ENCODE measurements around the gene RALB.
"Not testable (repeated sequence)": the region's sequence is repeated elsewhere in the genome, so short reads cannot be mapped to it uniquely, and the experiment has no call there.

The RALB gene

DNA sequence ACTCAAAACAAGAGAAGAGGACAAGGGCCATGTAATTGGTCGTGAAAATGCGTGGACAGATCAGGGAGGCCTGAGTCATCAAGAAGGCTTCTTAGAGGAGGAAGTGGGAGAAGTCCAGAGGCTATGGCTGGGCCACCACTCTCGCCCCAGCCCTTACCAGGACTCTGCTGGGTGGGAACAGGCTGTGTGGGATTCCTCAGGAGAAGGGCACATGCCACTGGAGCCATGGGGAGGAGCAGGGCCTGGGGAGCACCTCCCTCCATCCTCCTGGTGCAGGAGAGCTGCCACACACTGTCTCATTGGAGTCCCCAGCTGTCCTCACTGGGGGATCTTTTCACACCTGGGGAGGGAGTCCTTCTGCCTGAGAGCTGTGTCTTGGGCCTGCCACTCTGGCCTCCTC lies 9.4 kb upstream of the RALB start:
- DNase-seq (ENCODE audit: low read depth): no peak

GRCh38 chr2:120243875-120244553 lies 8.6 kb upstream of the RALB start:
- DNase-seq (ENCODE audit: low read depth): no peak

DNA sequence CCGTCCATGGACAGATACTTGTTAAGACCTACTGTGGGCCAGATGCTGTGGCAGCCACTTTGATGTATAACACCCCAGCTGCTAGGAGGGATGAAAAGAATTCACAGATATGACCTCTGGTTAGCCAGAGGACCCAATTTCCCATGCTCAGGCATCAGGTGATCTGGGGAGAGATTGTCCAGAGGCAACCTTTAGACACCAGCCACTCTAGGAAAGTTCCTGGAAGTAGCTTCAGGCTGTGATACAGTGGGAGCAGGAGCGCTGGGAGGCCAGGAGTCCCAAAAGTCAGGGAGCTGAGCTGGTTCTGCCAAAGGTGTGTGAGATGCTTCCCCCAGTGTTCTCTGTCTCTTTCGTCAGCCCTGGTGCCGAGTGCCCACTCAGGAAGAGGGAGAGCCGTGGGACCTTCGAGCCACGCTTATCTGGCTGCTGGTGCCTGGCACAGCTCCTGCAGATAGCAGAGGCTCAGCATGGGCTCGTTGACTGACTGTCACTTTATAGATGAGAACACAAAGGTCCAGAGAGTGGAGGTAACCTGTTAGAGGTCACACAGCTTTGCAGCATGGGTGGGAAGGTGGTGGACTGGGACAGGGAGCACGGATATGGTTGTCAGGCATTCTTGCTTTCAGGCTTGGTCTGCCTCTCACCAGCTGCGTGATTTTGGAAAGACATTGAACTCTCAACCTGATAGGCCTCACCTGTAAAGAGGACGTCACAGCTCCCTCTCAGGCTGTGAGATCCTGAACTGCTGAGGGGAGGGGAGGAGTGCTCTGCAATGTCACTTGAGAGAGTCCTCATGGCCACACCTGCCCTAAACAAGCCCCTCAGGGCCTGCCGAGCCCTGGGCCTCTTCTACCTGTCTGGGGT lies 7.8 kb upstream of the RALB start:
- no peak for DNase-seq (ENCODE audit: low read depth)

GRCh38 chr2:120245520-120246332 lies 6.9 kb upstream of the RALB start:
- DNase-seq (ENCODE audit: low read depth): no peak

DNA sequence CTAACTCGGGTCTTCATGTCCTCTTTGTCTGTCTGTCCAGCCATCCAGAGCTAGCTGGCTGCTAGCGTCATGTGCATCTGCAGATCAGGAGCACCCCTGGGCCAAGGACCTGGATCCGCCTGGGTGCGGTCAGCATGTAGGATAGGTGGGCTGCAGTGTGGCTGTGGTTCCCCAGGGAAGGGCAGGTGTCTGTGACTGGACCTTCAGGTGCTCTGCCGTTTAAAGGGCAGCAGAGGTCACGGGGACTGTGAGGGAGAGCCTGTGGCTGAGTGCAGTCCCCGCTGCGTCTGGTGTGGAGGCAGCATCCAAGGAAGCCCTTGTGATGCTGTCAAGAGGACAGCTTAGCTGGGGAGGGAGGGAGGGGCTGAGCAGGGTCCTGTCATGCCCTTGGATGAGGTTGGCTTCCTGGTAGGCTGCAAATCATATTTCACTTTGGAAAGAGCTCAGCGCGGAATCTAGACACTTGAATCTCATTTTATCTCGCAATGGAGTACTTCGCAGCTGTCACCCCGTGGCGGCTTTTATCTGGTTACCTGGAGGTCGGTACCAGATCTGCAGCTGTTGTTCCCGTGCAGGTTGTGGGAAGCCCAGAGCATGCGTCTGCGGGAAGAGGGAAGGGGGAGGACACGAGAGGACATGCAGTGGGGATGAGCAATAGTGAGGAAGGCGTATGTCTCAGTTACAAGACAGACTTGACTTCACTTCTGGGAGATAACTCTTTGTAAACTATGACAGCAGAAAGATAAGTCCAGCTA lies 5.9 kb upstream of the RALB start:
- no peak for DNase-seq (ENCODE audit: low read depth)

GRCh38 chr2:120247851-120248250 lies 4.8 kb upstream of the RALB start:
- no peak for DNase-seq (ENCODE audit: low read depth)

DNA sequence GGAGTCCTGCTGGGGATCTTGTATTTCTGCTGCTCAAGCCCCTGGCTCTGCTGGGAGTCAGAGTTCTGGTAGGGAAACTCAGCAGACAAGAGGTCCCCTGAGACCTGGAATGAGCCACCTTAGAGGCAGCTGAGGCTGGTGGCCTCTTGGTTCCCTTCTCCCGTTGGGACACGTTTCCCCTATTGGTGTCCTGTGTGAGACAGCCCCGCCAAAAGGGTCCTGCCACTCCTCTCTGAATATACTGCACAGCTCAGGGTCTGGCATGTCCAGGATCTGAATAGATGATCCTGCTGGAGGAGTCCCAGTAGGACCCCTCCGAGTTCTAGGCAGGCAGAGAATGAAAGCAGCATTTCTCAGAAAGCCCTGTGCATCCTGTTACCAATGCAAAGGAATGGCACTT lies 2.0 kb upstream of the RALB start:
- no peak for DNase-seq (ENCODE audit: low read depth)

DNA sequence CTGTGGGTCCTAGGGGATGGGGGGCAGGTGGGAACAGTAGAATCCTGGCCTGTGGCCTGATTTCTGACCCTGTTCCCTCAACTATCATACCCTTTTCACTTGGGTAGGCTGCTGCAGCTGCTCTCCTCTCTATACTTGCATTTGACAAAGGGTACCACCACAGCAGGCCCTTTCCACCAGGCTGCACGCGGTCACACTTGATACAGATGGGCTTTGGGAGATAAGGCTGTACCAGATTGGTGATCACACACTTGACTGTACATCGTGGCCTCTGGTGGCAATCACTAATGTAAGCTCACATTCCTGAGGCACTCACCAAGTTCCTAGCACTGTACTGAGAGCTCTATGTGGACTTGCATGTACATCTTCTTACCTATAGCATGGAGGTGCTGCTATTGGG lies 1.6 kb upstream of the RALB start:
- no peak for DNase-seq (ENCODE audit: low read depth)

- no peak for DNase-seq (ENCODE audit: low read depth)
These were observed 800 bp upstream of the RALB start for GRCh38 chr2:120251880-120252224.

DNA sequence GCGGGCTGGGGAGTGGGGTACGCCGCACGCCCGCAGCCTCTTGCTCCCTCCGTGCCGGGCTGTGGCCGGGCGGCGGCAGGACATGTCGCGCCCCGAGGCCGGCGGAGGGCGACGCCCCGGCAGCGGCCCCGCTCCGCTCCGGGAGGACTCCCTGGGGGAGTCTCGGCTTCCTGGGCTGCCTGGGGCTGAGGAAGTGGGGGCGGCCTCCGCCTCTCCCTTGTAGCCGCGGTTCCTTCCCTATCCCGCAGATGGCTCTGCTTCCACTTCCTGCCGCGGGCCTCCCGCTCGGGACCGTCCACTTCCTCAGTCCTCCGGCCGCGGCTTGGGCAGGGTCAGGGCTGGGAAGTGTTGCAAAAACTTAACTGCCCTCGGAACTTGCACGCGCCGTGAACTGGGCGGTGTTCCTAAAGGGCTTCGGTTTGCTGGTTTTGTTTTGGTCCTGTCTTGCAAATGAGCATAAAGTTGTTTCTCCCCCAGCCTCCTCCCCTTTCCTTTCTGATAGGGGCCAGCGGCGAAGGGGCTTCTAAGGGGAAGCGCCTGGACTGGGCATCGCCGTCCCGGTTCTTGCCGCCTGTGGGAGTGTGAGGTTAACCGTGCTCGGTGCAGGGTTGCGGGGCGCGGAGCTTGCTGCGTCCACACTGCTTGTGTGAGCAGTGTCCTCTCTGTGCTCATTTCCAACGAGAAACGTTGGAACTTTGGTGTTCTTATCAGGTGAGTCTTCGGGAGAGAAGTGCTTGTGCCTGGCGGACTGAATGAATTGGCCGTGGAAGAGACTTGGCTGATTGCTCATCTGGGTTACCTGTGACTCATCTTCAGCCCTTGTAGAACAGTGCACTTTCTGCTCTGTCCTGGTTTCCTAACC lies 600 bp downstream of the RALB start:
- DNase-seq (ENCODE audit: low read depth): no peak

DNA sequence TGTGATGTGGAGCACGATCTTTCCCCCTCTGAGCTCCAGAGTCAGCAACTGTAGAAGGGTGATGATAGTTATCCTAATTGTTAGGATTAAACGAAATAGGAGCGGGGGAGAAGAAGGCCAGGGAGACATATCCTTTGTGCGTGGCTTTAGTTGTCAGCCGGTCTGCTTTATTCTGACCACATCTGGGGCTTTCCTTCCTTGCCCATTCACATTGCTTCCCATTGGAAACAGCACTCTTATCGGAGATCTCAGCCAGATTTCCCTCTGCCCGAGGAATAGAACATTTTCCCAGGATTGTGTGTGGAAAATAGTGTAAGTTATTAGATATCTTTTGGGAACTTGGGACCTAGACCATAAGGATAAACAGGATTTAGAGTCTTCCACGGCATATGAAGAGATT lies 1.5 kb downstream of the RALB start:
- no peak for DNase-seq (ENCODE audit: low read depth)

DNA sequence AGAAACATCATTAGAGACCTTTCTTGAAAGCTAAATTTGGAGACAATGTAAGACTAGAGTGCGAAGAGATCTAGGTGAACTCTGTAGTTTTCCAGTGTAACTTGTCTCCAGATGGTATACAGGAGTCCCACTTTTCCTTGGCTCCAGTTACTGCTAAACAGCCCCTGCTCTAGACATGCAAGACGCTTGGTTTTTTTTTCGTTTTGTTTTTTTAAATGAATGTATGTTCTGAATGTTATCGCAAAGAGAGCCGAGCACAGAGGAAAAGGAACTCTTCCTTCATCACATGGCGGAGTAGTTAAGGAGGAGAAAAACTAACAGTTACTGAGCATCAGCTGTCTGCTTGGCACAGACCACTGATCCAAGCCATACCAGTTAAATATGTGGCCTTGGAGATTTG lies 2.4 kb downstream of the RALB start:
- DNase-seq (ENCODE audit: low read depth): no peak

- no peak for DNase-seq (ENCODE audit: low read depth)
These were observed 3.5 kb downstream of the RALB start for GRCh38 chr2:120255986-120256650.

DNA sequence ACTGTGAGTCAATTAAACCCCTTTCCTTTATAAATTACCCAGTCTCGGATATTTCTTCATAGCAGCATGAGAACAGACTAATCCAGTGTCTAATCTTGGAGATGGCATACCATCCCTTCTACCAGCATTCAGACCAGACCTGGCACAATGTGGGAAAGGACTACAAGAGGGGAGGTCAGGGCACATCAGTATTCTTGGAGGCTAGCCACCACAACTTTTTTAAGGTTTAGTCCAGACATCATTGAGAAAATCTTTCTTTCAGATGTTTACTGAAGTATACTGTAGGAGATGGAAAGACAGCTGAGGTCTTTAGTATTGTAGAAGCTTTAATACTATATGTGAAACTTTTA lies 4.0 kb downstream of the RALB start:
- no peak for DNase-seq (ENCODE audit: low read depth)

- no peak for DNase-seq (ENCODE audit: low read depth)
These were observed 4.9 kb downstream of the RALB start for GRCh38 chr2:120257522-120257921.

DNA sequence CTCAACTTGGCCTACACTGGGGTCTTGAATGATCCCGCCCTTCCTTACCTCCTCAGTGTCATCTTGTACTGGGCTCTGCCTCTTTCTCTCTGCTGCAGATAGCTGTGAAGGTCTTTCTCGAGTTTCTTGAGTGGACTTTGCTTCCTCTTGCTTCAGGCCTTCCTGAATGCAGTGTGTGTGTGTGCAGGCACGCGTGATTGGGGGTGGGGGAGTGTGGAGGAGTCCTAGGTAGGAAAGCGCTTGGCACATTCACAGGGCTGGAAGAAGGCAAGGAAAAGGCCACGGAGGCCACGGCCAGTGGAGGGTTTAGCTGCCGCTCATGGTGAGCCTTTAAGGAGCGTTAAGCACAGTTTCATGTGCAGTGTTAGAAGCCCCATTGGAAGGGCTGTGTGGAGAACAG lies 5.5 kb downstream of the RALB start:
- DNase-seq (ENCODE audit: low read depth): no peak

DNA sequence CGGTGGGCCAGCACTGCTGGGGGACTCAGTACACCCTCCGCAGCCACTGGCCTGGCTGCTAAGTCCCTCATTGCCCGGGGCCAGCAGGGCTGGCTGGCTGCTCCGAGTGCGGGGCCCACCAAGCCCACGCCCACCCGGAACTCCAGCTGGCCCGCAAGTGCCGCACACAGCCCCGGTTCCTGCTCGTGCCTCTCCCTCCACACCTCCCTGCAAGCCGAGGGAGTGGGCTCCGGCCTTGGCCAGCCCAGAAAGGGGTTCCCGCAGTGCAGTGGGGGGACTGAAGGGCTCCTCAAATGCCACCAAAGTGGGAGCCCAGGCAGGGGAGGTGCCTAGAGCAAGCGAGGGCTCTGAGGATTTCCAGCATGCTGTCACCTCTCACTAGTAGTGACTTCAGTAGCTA lies 7.3 kb downstream of the RALB start:
- DNase-seq (ENCODE audit: low read depth): not testable (repeated sequence)

DNA sequence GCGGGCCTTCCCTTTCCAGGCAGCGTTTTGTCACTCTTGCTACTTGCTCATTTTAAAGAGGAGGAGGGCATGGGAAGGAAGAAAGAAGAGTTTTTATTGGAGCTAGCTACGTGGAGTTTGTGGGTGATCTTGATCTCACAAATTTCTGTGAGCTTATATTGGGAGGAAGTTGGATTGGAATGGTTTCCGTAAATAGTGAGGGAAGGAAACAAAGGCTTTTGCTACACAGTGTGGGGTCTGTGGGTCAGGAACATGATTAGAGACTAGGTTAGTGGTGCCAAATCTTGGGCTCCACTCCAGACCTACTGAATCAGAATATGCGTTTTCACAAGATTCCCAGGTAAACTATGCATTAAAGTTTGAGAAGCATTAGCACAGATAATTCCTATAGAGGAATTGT lies 8.1 kb downstream of the RALB start:
- DNase-seq (ENCODE audit: low read depth): no peak

- DNase-seq (ENCODE audit: low read depth): no peak
These were observed 8.8 kb downstream of the RALB start for GRCh38 chr2:120261387-120262006.

- no peak for DNase-seq (ENCODE audit: low read depth)
These were observed 9.5 kb downstream of the RALB start for GRCh38 chr2:120262150-120262549.

All from non-pigmented ciliary epithelial cell (primary cell).